ENCODE results near the gene TRIM33. TPM values are rescaled to one million over a fixed set of nuclear protein-coding genes. Genes with fewer than 3 reads are reported as not detected.

TRIM33 gene
- total RNA-seq, 4 donors from 2014 or later, result 35.0 to 100 (median 47.7) TPM

- no peaks in the 10 kb centered on the region for H3K9me3 ChIP-seq
- no peaks in the 10 kb centered on the region for H3K4me1 ChIP-seq
- H3K4me3 ChIP-seq, result no peak overlapping the region
- TF ChIP-seq CTCF (IDR thresholded peaks at IDR 0.05), result no peak
- no peak for TF ChIP-seq EP300 (IDR thresholded peaks at IDR 0.05)
- no peak for TF ChIP-seq POLR2A (IDR thresholded peaks at IDR 0.05)
- TF ChIP-seq POLR2AphosphoS5 (IDR thresholded peaks at IDR 0.05), result no peak
- WGBS, result 89% methylated on average over 4 of the region's 4 CpGs
- no peak overlapping the region for H3K27ac ChIP-seq
- H3K36me3 ChIP-seq, result no peaks in the 10 kb centered on the region
- H3K27me3 ChIP-seq, result no peaks in the 10 kb centered on the region
- DNase-seq (ENCODE audit: low spot score in 2 of 2), result no peak
Observed at GRCh38 chr1:114551400-114551799, 40.4 kb upstream of the TRIM33 start.

GRCh38 chr1:114550336-114550735 lies 39.3 kb upstream of the TRIM33 start:
- 90% methylated on average over 2 of the region's 2 CpGs for WGBS
- Histone ChIP-seq H3K27me3 (no peaks in the 10 kb centered on the region), H3K36me3 (no peaks in the 10 kb centered on the region), H3K9me3 (no peaks in the 10 kb centered on the region), H3K4me3 (no peak overlapping the region), H3K27ac (no peak overlapping the region), H3K4me1 (no peaks in the 10 kb centered on the region)
- no peak for DNase-seq (ENCODE audit: low spot score in 2 of 2)
- no peak for TF ChIP-seq CTCF (IDR thresholded peaks at IDR 0.05)
- TF ChIP-seq POLR2A (IDR thresholded peaks at IDR 0.05), result no peak
- no peak for TF ChIP-seq POLR2AphosphoS5 (IDR thresholded peaks at IDR 0.05)
- no peak for TF ChIP-seq EP300 (IDR thresholded peaks at IDR 0.05)

- H3K36me3 ChIP-seq, result no peaks in the 10 kb centered on the region
- no peak overlapping the region for H3K27ac ChIP-seq
- no peaks in the 10 kb centered on the region for H3K27me3 ChIP-seq
- H3K9me3 ChIP-seq, result no peaks in the 10 kb centered on the region
- 42% methylated on average over 4 of the region's 4 CpGs for WGBS
- no peak overlapping the region for H3K4me3 ChIP-seq
- no peak for TF ChIP-seq POLR2A (IDR thresholded peaks at IDR 0.05)
- no peaks in the 10 kb centered on the region for H3K4me1 ChIP-seq
- no peak for DNase-seq (ENCODE audit: low spot score in 2 of 2)
Observed at GRCh38 chr1:114549137-114549536, 38.1 kb upstream of the TRIM33 start.

- 78% methylated on average over 1 of the region's 1 CpG for WGBS
- no peak for TF ChIP-seq EP300 (IDR thresholded peaks at IDR 0.05)
- TF ChIP-seq CTCF (IDR thresholded peaks at IDR 0.05), result no peak
- no peak for TF ChIP-seq POLR2AphosphoS5 (IDR thresholded peaks at IDR 0.05)
- TF ChIP-seq POLR2A (IDR thresholded peaks at IDR 0.05), result no peak
- H3K9me3 ChIP-seq, result no peaks in the 10 kb centered on the region
- no peak for DNase-seq (ENCODE audit: low spot score in 2 of 2)
- no peak overlapping the region for H3K4me3 ChIP-seq
- H3K36me3 ChIP-seq, result no peaks in the 10 kb centered on the region
- no peak overlapping the region for H3K27ac ChIP-seq
- H3K4me1 ChIP-seq, result no peaks in the 10 kb centered on the region
- no peaks in the 10 kb centered on the region for H3K27me3 ChIP-seq
Observed at GRCh38 chr1:114547076-114547475, 36.1 kb upstream of the TRIM33 start.

- Histone ChIP-seq H3K4me1 (no peaks in the 10 kb centered on the region), H3K27me3 (no peaks in the 10 kb centered on the region), H3K27ac (no peak overlapping the region), H3K9me3 (no peaks in the 10 kb centered on the region), H3K4me3 (no peak overlapping the region), H3K36me3 (no peaks in the 10 kb centered on the region)
- DNase-seq (ENCODE audit: low spot score in 2 of 2), result no peak
- TF ChIP-seq CTCF (IDR thresholded peaks at IDR 0.05) (no peak), EP300 (IDR thresholded peaks at IDR 0.05) (no peak), POLR2AphosphoS5 (IDR thresholded peaks at IDR 0.05) (no peak), POLR2A (IDR thresholded peaks at IDR 0.05) (no peak)
- 74% methylated on average over 2 of the region's 2 CpGs for WGBS
Observed at GRCh38 chr1:114545796-114546195, 34.8 kb upstream of the TRIM33 start.

- Histone ChIP-seq H3K36me3 (no peaks in the 10 kb centered on the region), H3K9me3 (no peaks in the 10 kb centered on the region), H3K27ac (no peak overlapping the region), H3K27me3 (no peaks in the 10 kb centered on the region), H3K4me1 (no peaks in the 10 kb centered on the region), H3K4me3 (no peak overlapping the region)
- no peak for DNase-seq (ENCODE audit: low spot score in 2 of 2)
- TF ChIP-seq POLR2AphosphoS5 (IDR thresholded peaks at IDR 0.05) (no peak), CTCF (IDR thresholded peaks at IDR 0.05) (no peak), EP300 (IDR thresholded peaks at IDR 0.05) (no peak), POLR2A (IDR thresholded peaks at IDR 0.05) (no peak)
- 48% methylated on average over 1 of the region's 1 CpG for WGBS
Observed at GRCh38 chr1:114545315-114545714, 34.3 kb upstream of the TRIM33 start.

All from suprapubic skin (tissue), 4 donors.